ENCODE data around the gene LAP3. TPM values are rescaled to one million over a fixed set of nuclear protein-coding genes. Genes with fewer than 3 reads are reported as not detected.

The LAP3 gene
- total RNA-seq, 1 donor from 2014 or later = 50.5 TPM

DNA sequence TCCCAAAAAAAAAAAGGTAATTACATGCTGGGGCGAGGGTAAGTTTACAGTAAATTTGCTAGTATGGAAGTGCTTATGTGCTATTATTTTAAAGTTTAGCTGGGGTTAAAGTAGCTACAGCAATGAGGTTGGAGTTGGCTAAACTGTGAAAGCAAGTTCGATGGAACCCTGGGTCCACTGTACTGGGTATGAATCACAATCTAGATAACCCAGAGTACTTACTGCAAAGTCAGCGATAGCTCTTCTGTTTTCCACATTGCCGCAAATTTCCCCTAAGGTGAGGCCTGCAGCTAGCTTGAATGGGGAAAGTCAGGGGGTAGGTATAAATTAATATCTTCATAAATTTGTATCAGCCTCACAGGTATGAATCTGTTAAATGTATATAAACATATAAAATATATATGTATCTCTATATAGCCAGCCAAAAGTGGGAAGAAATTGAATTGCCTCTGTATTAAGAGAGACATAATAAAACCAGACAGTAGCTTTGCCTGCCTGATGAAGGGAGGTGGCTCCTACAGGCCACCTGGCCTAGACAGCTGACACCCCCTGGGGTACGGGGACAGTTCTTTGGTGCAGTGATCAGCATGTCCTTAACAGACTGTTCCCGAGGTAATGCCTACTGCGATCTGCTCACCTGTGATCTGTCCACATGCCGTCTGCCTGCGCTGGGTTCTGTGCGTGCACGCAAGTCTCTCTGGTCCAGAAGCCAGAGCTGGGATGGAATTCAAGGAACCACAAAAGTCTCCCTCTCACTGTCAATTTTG is 31.4 kb upstream of the LAP3 start:
- no peaks in the 10 kb centered on the region for H3K9me3 Mint-ChIP-seq
- peaks cover 10% of the 10 kb centered on the region for H3K27me3 Mint-ChIP-seq
- intact Hi-C loops (cut with micrococcal nuclease) = no loop called here
- ATAC-seq (ENCODE audit: low read depth) (no peak), DNase-seq (no peak)
- no peak for TF ChIP-seq CTCF (IDR thresholded peaks at IDR 0.05)
- ChIA-PET CTCF (interaction anchor here (1.7 kb wide), 1 partner anchor 93 kb away, joined by 6 read pairs; no protein-coding TSS in a partner anchor), POLR2A (no interaction called here)
- H3K27ac Mint-ChIP-seq = no peak overlapping the region
- H3K4me3 Mint-ChIP-seq = no peak overlapping the region
- H3K36me3 Mint-ChIP-seq (ENCODE audit: low read depth) = no peaks in the 10 kb centered on the region
- peaks cover 4% of the 10 kb centered on the region for H3K4me1 Mint-ChIP-seq

DNA sequence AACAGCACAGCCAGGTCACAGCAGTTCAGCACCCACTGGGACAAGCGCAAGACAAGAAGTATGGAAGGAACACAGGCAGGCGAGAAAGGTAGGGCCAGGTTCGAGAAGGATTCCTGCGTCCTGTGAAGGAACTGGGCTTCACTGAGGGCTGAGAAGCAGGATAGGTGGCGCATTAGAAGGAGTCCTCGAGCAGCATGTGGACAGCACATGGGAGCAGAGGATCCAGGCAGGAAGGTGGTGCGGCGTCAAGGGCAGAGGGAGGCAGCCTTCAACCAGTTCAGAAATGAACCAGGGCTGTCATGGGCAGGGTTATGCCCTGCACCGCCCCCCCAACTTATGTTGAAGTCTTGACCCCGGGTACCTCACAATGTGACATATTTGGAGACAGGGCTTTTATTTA is 30.8 kb upstream of the LAP3 start:
- Mint-ChIP-seq H3K4me3 (no peak overlapping the region), H3K27me3 (peaks cover 9% of the 10 kb centered on the region), H3K9me3 (no peaks in the 10 kb centered on the region), H3K4me1 (peaks cover 4% of the 10 kb centered on the region), H3K36me3 (ENCODE audit: low read depth) (no peaks in the 10 kb centered on the region), H3K27ac (no peak overlapping the region)
- ATAC-seq (ENCODE audit: low read depth) (no peak), DNase-seq (no peak)
- ChIA-PET POLR2A (no interaction called here), CTCF (interaction anchor here (1.7 to 3.7 kb wide), 2 partner anchors 92 to 263 kb away, joined by 6 to 40 read pairs; partner anchors contain the start of genes DCAF16 and NCAPG)
- intact Hi-C loops (cut with micrococcal nuclease) = no loop called here
- TF ChIP-seq CTCF (IDR thresholded peaks at IDR 0.05) = no peak

DNA sequence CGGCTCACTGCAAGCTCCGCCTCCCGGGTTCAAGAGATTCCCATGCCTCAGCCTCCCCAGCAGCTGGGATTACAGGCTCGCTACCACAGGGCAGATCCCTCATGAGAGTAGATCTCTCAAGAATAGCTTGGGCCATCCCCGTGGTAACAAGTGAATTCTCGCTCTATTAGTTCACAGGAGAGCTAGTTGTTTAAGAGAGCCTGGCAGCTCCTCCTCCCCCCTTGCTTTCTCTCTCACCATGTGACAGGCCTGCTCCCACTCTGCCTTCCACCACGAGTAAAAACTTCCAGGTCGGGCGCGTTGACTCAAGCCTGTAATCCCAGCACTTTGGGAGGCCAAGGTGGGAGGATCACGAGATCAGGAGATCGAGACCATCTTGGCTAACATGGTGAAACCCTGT is 30.3 kb upstream of the LAP3 start:
- TF ChIP-seq CTCF (IDR thresholded peaks at IDR 0.05) = no peak
- H3K27ac Mint-ChIP-seq = no peak overlapping the region
- ChIA-PET CTCF (interaction anchor here (3.7 kb wide), 1 partner anchor 262 kb away, joined by 40 read pairs; the partner anchor contains the start of genes DCAF16 and NCAPG), POLR2A (no interaction called here)
- ATAC-seq (ENCODE audit: low read depth) (no peak), DNase-seq (no peak)
- peaks cover 4% of the 10 kb centered on the region for H3K4me1 Mint-ChIP-seq
- H3K4me3 Mint-ChIP-seq = no peak overlapping the region
- no peaks in the 10 kb centered on the region for H3K36me3 Mint-ChIP-seq (ENCODE audit: low read depth)
- no peaks in the 10 kb centered on the region for H3K9me3 Mint-ChIP-seq
- peaks cover 9% of the 10 kb centered on the region for H3K27me3 Mint-ChIP-seq
- intact Hi-C loops (cut with micrococcal nuclease) = no loop called here

GRCh38 chr4:17550549-17550948 is 26.4 kb upstream of the LAP3 start:
- POLR2A ChIA-PET = no interaction called here
- TF ChIP-seq CTCF (IDR thresholded peaks at IDR 0.05) = no peak
- Mint-ChIP-seq H3K4me1 (peaks cover 4% of the 10 kb centered on the region), H3K4me3 (no peak overlapping the region), H3K27ac (no peak overlapping the region), H3K27me3 (peaks cover 11% of the 10 kb centered on the region), H3K9me3 (no peaks in the 10 kb centered on the region), H3K36me3 (ENCODE audit: low read depth) (no peaks in the 10 kb centered on the region)
- DNase-seq = no peak
- no peak for ATAC-seq (ENCODE audit: low read depth)
- intact Hi-C loops (cut with micrococcal nuclease) = no loop called here
- CTCF ChIA-PET = interaction anchor here (2.5 to 3.4 kb wide), 2 partner anchors 85 to 1044 kb away, joined by 9 to 49 read pairs; no protein-coding TSS in a partner anchor

DNA sequence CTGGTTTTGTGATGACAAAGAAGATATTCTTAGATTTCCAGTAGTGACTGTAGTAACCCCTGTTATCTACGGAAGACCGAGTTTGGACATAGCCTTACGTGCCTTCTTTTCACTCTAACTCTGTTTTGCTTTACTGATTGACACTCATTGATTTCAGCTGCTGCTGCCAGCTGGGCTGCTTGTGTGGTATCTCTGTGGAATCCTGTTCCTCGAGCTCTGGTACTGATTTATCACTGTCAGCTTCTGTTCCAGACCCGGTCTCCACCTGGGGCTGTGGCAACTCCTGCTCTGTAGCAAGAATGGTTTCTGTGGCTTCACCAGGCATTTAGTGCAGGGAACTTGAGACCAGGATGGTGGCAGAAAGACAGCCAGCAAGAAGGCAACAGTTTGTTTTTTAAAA is 24.6 kb upstream of the LAP3 start:
- no peak for TF ChIP-seq CTCF (IDR thresholded peaks at IDR 0.05)
- POLR2A ChIA-PET = no interaction called here
- no peak overlapping the region for H3K27ac Mint-ChIP-seq
- CTCF ChIA-PET = interaction anchor here (1.2 kb wide), 1 partner anchor 66 kb away, joined by 4 read pairs; no protein-coding TSS in a partner anchor
- H3K4me3 Mint-ChIP-seq = no peak overlapping the region
- H3K4me1 Mint-ChIP-seq = peaks cover 4% of the 10 kb centered on the region
- no peaks in the 10 kb centered on the region for H3K9me3 Mint-ChIP-seq
- intact Hi-C loops (cut with micrococcal nuclease) = no loop called here
- DNase-seq = no peak
- no peak for ATAC-seq (ENCODE audit: low read depth)
- no peaks in the 10 kb centered on the region for H3K36me3 Mint-ChIP-seq (ENCODE audit: low read depth)
- H3K27me3 Mint-ChIP-seq = peaks cover 11% of the 10 kb centered on the region

All from activated B cell treated with CpG ODN at 0.5 μM for 24 hours (primary cell).